IgD-negative memory B cell (primary cell): Measurements from ENCODE around the gene PAX6. TPM values are rescaled to one million over a fixed set of nuclear protein-coding genes. Genes with fewer than 3 reads are reported as not detected.
"Not testable (repeated sequence)": the region's sequence is repeated elsewhere in the genome, so short reads cannot be mapped to it uniquely, and the experiment has no call there.

Experiments
- H3K27ac Mint-ChIP-seq, 3 donors: one replicate each; pipeline ENCODE4 v1.8.0; 2020 to 2022; ENCODE audit warnings: mild to moderate bottlenecking in 3 of 3, mixed read lengths in 3 of 3, moderate library complexity in 1 of 3
- H3K27me3 Mint-ChIP-seq: one replicate; pipeline ENCODE4 v1.8.0; 2021; ENCODE audit warnings: mixed read lengths
- H3K36me3 Mint-ChIP-seq: one replicate; pipeline ENCODE4 v1.8.0; 2020; ENCODE audit warnings: mild to moderate bottlenecking, mixed read lengths
- H3K4me1 Mint-ChIP-seq, 3 donors: one replicate each; pipeline ENCODE4 v1.8.0; 2020 to 2022; ENCODE audit warnings: mixed read lengths in 3 of 3, mild to moderate bottlenecking in 1 of 3
- H3K4me3 Mint-ChIP-seq, 4 donors: one replicate each; pipeline ENCODE4 v1.8.0; 2020 to 2022; ENCODE audit warnings: mild to moderate bottlenecking in 4 of 4, mixed read lengths in 4 of 4, moderate library complexity in 3 of 4
- H3K9me3 Mint-ChIP-seq, 3 donors: one replicate each; pipeline ENCODE4 v1.8.0; 2020 to 2021; ENCODE audit warnings: mixed read lengths in 3 of 3, mild to moderate bottlenecking in 1 of 3
- polyA plus RNA-seq: library from polyadenylated mRNA; unstranded; fragments of 300-500 nt; fragmentation: Illumina TruSeq; gene quantifications from one replicate; pipeline ENCODE4 v1.2.3, GENCODE V29; 2021

PAX6 gene
- polyA plus RNA-seq, 1 donor from 2014 or later = not detected

- H3K36me3 Mint-ChIP-seq = no peaks in the 10 kb centered on the region
- no peak overlapping the region for H3K27ac Mint-ChIP-seq
- no peak overlapping the region for H3K4me3 Mint-ChIP-seq
- no peaks in the 10 kb centered on the region for H3K9me3 Mint-ChIP-seq
- no peaks in the 10 kb centered on the region for H3K4me1 Mint-ChIP-seq
- H3K27me3 Mint-ChIP-seq = no peaks in the 10 kb centered on the region
Observed at GRCh38 chr11:31763296-31763695, 47.8 kb downstream of the PAX6 start.

GRCh38 chr11:31761636-31762035, 49.5 kb downstream of the PAX6 start:
- H3K4me3 Mint-ChIP-seq = no peak overlapping the region

GRCh38 chr11:31757260-31757835, 53.8 kb downstream of the PAX6 start:
- H3K4me3 Mint-ChIP-seq = no peak overlapping the region
- H3K36me3 Mint-ChIP-seq = peaks cover 4% of the 10 kb centered on the region

More at GRCh38 chr11:31761636-31762035, 49.5 kb downstream of the PAX6 start:
- Mint-ChIP-seq H3K4me1 (no peaks in the 10 kb centered on the region), H3K9me3 (no peaks in the 10 kb centered on the region), H3K27me3 (no peaks in the 10 kb centered on the region), H3K27ac (peak overlapping the region in 1 of 3 donors; percentile 2), H3K36me3 (no peaks in the 10 kb centered on the region)

GRCh38 chr11:31747581-31747980, 63.5 kb downstream of the PAX6 start:
- Mint-ChIP-seq H3K4me1 (no peaks in the 10 kb centered on the region), H3K36me3 (peaks cover 7% of the 10 kb centered on the region), H3K27ac (no peak overlapping the region), H3K4me3 (no peak overlapping the region), H3K27me3 (no peaks in the 10 kb centered on the region), H3K9me3 (peaks cover 0 to 7% (median 1%) of the 10 kb centered on the region in 3 donors)

More at GRCh38 chr11:31757260-31757835, 53.8 kb downstream of the PAX6 start:
- H3K27me3 Mint-ChIP-seq = no peaks in the 10 kb centered on the region
- no peak overlapping the region for H3K27ac Mint-ChIP-seq
- H3K9me3 Mint-ChIP-seq = no peaks in the 10 kb centered on the region
- H3K4me1 Mint-ChIP-seq = no peaks in the 10 kb centered on the region

GRCh38 chr11:31740731-31741368, 70.3 kb downstream of the PAX6 start:
- H3K9me3 Mint-ChIP-seq = peaks cover 3 to 12% (median 11%) of the 10 kb centered on the region in 3 donors
- not testable (repeated sequence) for H3K4me1 Mint-ChIP-seq, H3K27ac Mint-ChIP-seq, H3K36me3 Mint-ChIP-seq, H3K4me3 Mint-ChIP-seq, H3K27me3 Mint-ChIP-seq

- H3K36me3 Mint-ChIP-seq = peaks cover 8% of the 10 kb centered on the region
- peaks cover 5 to 12% (median 11%) of the 10 kb centered on the region in 3 donors for H3K9me3 Mint-ChIP-seq
- H3K4me3 Mint-ChIP-seq = no peak overlapping the region
- H3K27me3 Mint-ChIP-seq = no peaks in the 10 kb centered on the region
- no peak overlapping the region for H3K27ac Mint-ChIP-seq
- no peaks in the 10 kb centered on the region for H3K4me1 Mint-ChIP-seq
Observed at GRCh38 chr11:31740131-31740530, 71.0 kb downstream of the PAX6 start.
